H1 (cell line): ENCODE results near the gene ACOX1. TPM values are rescaled to one million over a fixed set of nuclear protein-coding genes. Genes with fewer than 3 reads are reported as not detected.

Experiments
- CTCF ChIA-PET: fragments of 300-600 bp; sonication (Branson Sonifier 250); formaldehyde crosslinking; loops from one replicate; lab custom pipeline; 2021; ENCODE audit not compliant: partially characterized antibody; lab: Charles Lee
- POLR2A ChIA-PET: fragments of 300-600 bp; sonication (Branson Sonifier 250); formaldehyde crosslinking; loops from one replicate; lab custom pipeline; 2021; ENCODE audit warnings: inconsistent platforms; ENCODE audit not compliant: partially characterized antibody; lab: Charles Lee
- DNase-seq, 2 experiments: peaks; one replicate each; pipeline versions ENCODE4 v3.0.0 to v3.0.0-alpha.2; 2010 to 2022; ENCODE audit warnings: low spot score in 2 of 2, low read depth in 1 of 2, mixed read lengths in 1 of 2
- FAIRE-seq: peaks from 2 replicates; lab custom pipeline; 2011; peaks lifted over from hg19 to GRCh38; lab: Jason Lieb, UNC
- H2AFZ ChIP-seq: 2 replicates; pipeline ENCODE4 v1.8.1; 2012; ENCODE audit warnings: low read length, inconsistent platforms
- H2AK5ac ChIP-seq: 2 replicates; pipeline ENCODE4 v1.6.1; 2013; ENCODE audit warnings: low read depth, low read length
- H2BK120ac ChIP-seq: replicated peaks from 2 replicates; pipeline ENCODE3; 2013; ENCODE audit warnings: low read depth, low read length, inconsistent platforms
- H2BK12ac ChIP-seq: 2 replicates; pipeline ENCODE4 v1.6.1; 2013; ENCODE audit warnings: low read depth, low read length
- H2BK15ac ChIP-seq: 2 replicates; pipeline ENCODE4 v1.6.1; 2013; ENCODE audit warnings: low read length
- H2BK20ac ChIP-seq: 2 replicates; pipeline ENCODE4 v1.6.1; 2013; ENCODE audit warnings: low read length
- H2BK5ac ChIP-seq: 2 replicates; pipeline ENCODE4 v1.6.1; 2013; ENCODE audit warnings: low read depth, low read length
- H3K14ac ChIP-seq: 2 replicates; pipeline ENCODE4 v1.6.1; 2013; ENCODE audit warnings: inconsistent platforms; ENCODE audit not compliant: insufficient read length
- H3K18ac ChIP-seq: 2 replicates; pipeline ENCODE4 v1.6.1; 2013; ENCODE audit warnings: low read length; ENCODE audit errors: extremely low read depth
- H3K23ac ChIP-seq: 2 replicates; pipeline ENCODE4 v1.6.1; 2013; ENCODE audit warnings: inconsistent platforms; ENCODE audit not compliant: insufficient read length
- H3K23me2 ChIP-seq: 2 replicates; pipeline ENCODE4 v1.6.1; 2013; ENCODE audit warnings: low read depth, low read length
- H3K27ac ChIP-seq: 2 replicates; pipeline ENCODE4 v1.6.1; 2011; ENCODE audit warnings: low read depth, low read length, inconsistent platforms
- H3K27me3 ChIP-seq, 4 experiments: replicated peaks in 1 of 4; 1 replicate in 1 of 4; 2 replicates in 3 of 4; pipeline versions ENCODE4 v1.6.1 to v1.8.1; 2011 to 2013; ENCODE audit warnings: low read length in 3 of 4, mild to moderate bottlenecking in 3 of 4, inconsistent platforms in 2 of 4, mixed read lengths in 2 of 4, moderate library complexity in 1 of 4; ENCODE audit not compliant: control insufficient read depth in 3 of 4, insufficient read depth in 3 of 4; ENCODE audit errors: extremely low read depth in 1 of 4
- H3K36me3 ChIP-seq, 4 experiments: 2 replicates each; pipeline versions ENCODE4 v1.6.1 to v1.8.1; 2011 to 2013; ENCODE audit warnings: mild to moderate bottlenecking in 4 of 4, low read length in 3 of 4, moderate library complexity in 2 of 4, control low read depth in 1 of 4, inconsistent platforms in 1 of 4; ENCODE audit not compliant: insufficient read depth in 4 of 4, control insufficient read depth in 2 of 4
- H3K4ac ChIP-seq: replicated peaks from 2 replicates; pipeline ENCODE3; 2013; ENCODE audit warnings: low read length, low read depth, mixed read lengths, inconsistent platforms; ENCODE audit not compliant: insufficient read length
- H3K4me1 ChIP-seq, 4 experiments: replicated peaks in 1 of 4; 1 replicate in 1 of 4; 2 replicates in 3 of 4; pipeline versions ENCODE4 v1.6.1 to v1.8.1; 2011 to 2013; ENCODE audit warnings: low read length in 3 of 4, inconsistent platforms in 2 of 4, mixed read lengths in 1 of 4; ENCODE audit not compliant: insufficient read depth in 4 of 4, control insufficient read depth in 3 of 4
- H3K4me2 ChIP-seq, 2 experiments: 2 replicates each; pipeline versions ENCODE4 v1.6.1 to v1.8.1; 2011 to 2013; ENCODE audit warnings: low read depth in 2 of 2, low read length in 2 of 2, control low read depth in 1 of 2, inconsistent platforms in 1 of 2, mild to moderate bottlenecking in 1 of 2; ENCODE audit not compliant: insufficient read depth in 1 of 2
- H3K4me3 ChIP-seq, 4 experiments: fragments of 200-600, 300-600 bp in 1 of 4; sonication (generic), shearing (Covaris generic), sonication (Bioruptor Twin) in 1 of 4; 2 replicates each; pipeline versions ENCODE4 v1.5.1 to v1.8.1; 2011 to 2016; ENCODE audit warnings: low read length in 4 of 4, low read depth in 3 of 4, control low read depth in 2 of 4, inconsistent platforms in 2 of 4, mild to moderate bottlenecking in 2 of 4, mixed read lengths in 1 of 4, moderate library complexity in 1 of 4; ENCODE audit not compliant: insufficient read depth in 2 of 4; ENCODE audit errors: extremely low read depth in 1 of 4
- H3K56ac ChIP-seq: replicated peaks from 2 replicates; pipeline ENCODE3; 2013; ENCODE audit warnings: low read depth, mild to moderate bottlenecking, mixed read lengths, low read length, inconsistent platforms; ENCODE audit not compliant: insufficient read length
- H3K79me1 ChIP-seq: 2 replicates; pipeline ENCODE4 v1.6.1; 2013; ENCODE audit warnings: low read depth, low read length, control low read depth
- H3K79me2 ChIP-seq, 2 experiments: 2 replicates each; pipeline versions ENCODE4 v1.6.1 to v1.8.1; 2012 to 2013; ENCODE audit warnings: low read length in 2 of 2, mild to moderate bottlenecking in 2 of 2, inconsistent platforms in 1 of 2; ENCODE audit not compliant: insufficient read depth in 2 of 2, control insufficient read depth in 1 of 2
- H3K9ac ChIP-seq, 4 experiments: replicated peaks in 1 of 4; 1 replicate in 1 of 4; 2 replicates in 3 of 4; pipeline versions ENCODE4 v1.6.1 to v1.8.1; 2011 to 2013; ENCODE audit warnings: low read depth in 3 of 4, low read length in 3 of 4, control low read depth in 2 of 4, mild to moderate bottlenecking in 2 of 4, moderate library complexity in 2 of 4, inconsistent platforms in 1 of 4; ENCODE audit errors: extremely low read depth in 1 of 4
- H3K9me3 ChIP-seq, 2 experiments: 2 replicates each; pipeline versions ENCODE4 v1.6.1 to v1.8.1; 2012 to 2013; ENCODE audit warnings: mild to moderate bottlenecking in 2 of 2, moderate library complexity in 2 of 2, control low read depth in 1 of 2, inconsistent platforms in 1 of 2, low read depth in 1 of 2, low read length in 1 of 2, mixed read lengths in 1 of 2; ENCODE audit not compliant: insufficient read depth in 2 of 2
- H4K20me1 ChIP-seq, 2 experiments: replicated peaks in 1 of 2; 2 replicates each; pipeline versions ENCODE3 to v1.8.1; 2011 to 2013; ENCODE audit warnings: inconsistent platforms in 2 of 2, low read length in 2 of 2, mild to moderate bottlenecking in 1 of 2; ENCODE audit not compliant: insufficient read depth in 2 of 2, control insufficient read depth in 1 of 2
- H4K5ac ChIP-seq: 2 replicates; pipeline ENCODE4 v1.6.1; 2013; ENCODE audit warnings: low read length, low read depth, mixed read lengths, inconsistent platforms; ENCODE audit not compliant: insufficient read length
- H4K8ac ChIP-seq: 2 replicates; pipeline ENCODE4 v1.8.0; 2013; ENCODE audit warnings: mild to moderate bottlenecking, moderate library complexity, low read length, inconsistent platforms; ENCODE audit not compliant: insufficient read depth; ENCODE audit errors: extremely low read depth
- H4K91ac ChIP-seq: replicated peaks from 2 replicates; pipeline ENCODE3; 2013; ENCODE audit warnings: low read length, mixed read lengths, inconsistent platforms; ENCODE audit not compliant: insufficient read length
- CBX8 ChIP-seq: fragments of 300-800, 300-1000 bp; sonication (generic); IDR thresholded peaks from 2 replicates; pipeline ENCODE4 v1.7.1; 2016; ENCODE audit warnings: low read depth, low read length, borderline replicate concordance
- CREB1 ChIP-seq: IDR thresholded peaks from 2 replicates; pipeline ENCODE4 v1.6.1; 2012; ENCODE audit warnings: inconsistent platforms
- CTCF ChIP-seq, 3 experiments: IDR thresholded peaks; 1 replicate in 2 of 3; 2 replicates in 1 of 3; pipeline versions ENCODE4 v1.5.1 to v1.6.1; 2011; ENCODE audit warnings: low read length in 3 of 3, mild to moderate bottlenecking in 3 of 3, inconsistent platforms in 2 of 3, low read depth in 1 of 3, moderate library complexity in 1 of 3; ENCODE audit not compliant: insufficient read depth in 1 of 3; ENCODE audit errors: control extremely low read depth in 1 of 3
- EZH2 ChIP-seq: fragments of 200-600 bp; sonication (generic); IDR thresholded peaks from 2 replicates; pipeline ENCODE4 v1.7.1; 2012; ENCODE audit warnings: low read depth, mild to moderate bottlenecking, moderate library complexity, low read length, inconsistent platforms; ENCODE audit not compliant: severe bottlenecking
- FOSL1 ChIP-seq: IDR thresholded peaks from 2 replicates; pipeline ENCODE4 v1.6.1; 2011; ENCODE audit warnings: mild to moderate bottlenecking, low read depth, low read length, moderate library complexity; ENCODE audit not compliant: insufficient read depth
- RAD21 ChIP-seq, 2 experiments: IDR thresholded peaks in 1 of 2; conservative IDR thresholded peaks in 1 of 2; 2 replicates each; pipeline ENCODE4 v1.6.1; 2011; ENCODE audit warnings: low read depth in 2 of 2, low read length in 2 of 2, improper control_type of control experiment in 1 of 2, inconsistent platforms in 1 of 2, mild to moderate bottlenecking in 1 of 2, moderate library complexity in 1 of 2
- WGBS, 2 experiments: shearing (Covaris generic) in 1 of 2; methylation state at CpG; one replicate each; pipeline versions ENCODE4 v1.1.6 to v1.1.7; 2013 to 2015; ENCODE audit warnings: low lambda C conversion rate in 2 of 2, mixed read lengths in 2 of 2, inconsistent platforms in 1 of 2, low coverage in 1 of 2, missing lambda C conversion rate in 1 of 2; ENCODE audit not compliant: insufficient replicate concordance in 2 of 2, insufficient coverage in 1 of 2, insufficient read length in 1 of 2; ENCODE audit errors: extremely low coverage in 1 of 2, missing lambda C conversion rate in 1 of 2; 5-methylcytosine and 5-hydroxymethylcytosine counted together
- polyA plus RNA-seq, 7 experiments: library from polyadenylated mRNA; depleted of rRNA in 3 of 7; stranded (reverse) in 5 of 7; unstranded in 2 of 7; fragments of >200 nt in 5 of 7; fragments of 200-250 nt in 2 of 7; gene quantifications; 1 replicate in 5 of 7; 2 replicates in 1 of 7; 4 replicates in 1 of 7; pipeline versions ENCODE4 v1.2.1 to v1.2.3, GENCODE V29; 2011 to 2013; ENCODE audit warnings: missing spikeins in 2 of 7, mixed read lengths in 2 of 7
- total RNA-seq: library from RNA; stranded (reverse); fragmentation: NEBNext Ultra II Directional; extraction: Animal tissue kit (Norgen Biotek cat#: 25700); gene quantifications from 2 replicates; pipeline ENCODE4 v1.2.1, GENCODE V29; 2021

The ACOX1 gene
- total and polyA plus RNA-seq, 2 of the 8 experiments (the other 6 are each of a cell fraction or from before 2014, with no cell fraction given) = 10.5 to 30.4 TPM

- no peak overlapping the region for H4K91ac ChIP-seq
- no peak overlapping the region for H3K9ac ChIP-seq
- no peak overlapping the region for H4K8ac ChIP-seq
- WGBS, 2 experiments = 87% methylated on average over 7 of the region's 7 CpGs; no CpG with 5 or more reads in 1 of the 2 experiments
- ChIA-PET CTCF (interaction anchor here (0.6 to 32.0 kb wide), 8 partner anchors 10 to 284 kb away, joined by 3 to 885 read pairs (median 4); partner anchors contain the start of genes MRPL38 and TRIM65), POLR2A (interaction anchor here (1.1 to 2.3 kb wide), 4 partner anchors 15 to 215 kb away, joined by 3 to 7 read pairs (median 4); partner anchors contain the start of gene FBF1)
- no peak overlapping the region for H3K27ac ChIP-seq
- H3K36me3 ChIP-seq = peaks cover 3 to 9% (median 5%) of the 10 kb centered on the region in 4 experiments; a peak in 5 of 8 replicates
- H3K18ac ChIP-seq = no peak overlapping the region
- H3K4me3 ChIP-seq = no peak overlapping the region
- H3K56ac ChIP-seq = no peak overlapping the region
- TF ChIP-seq CTCF (IDR thresholded peaks at IDR 0.05; ENCODE audit: control extremely low read depth in 1 of 3, insufficient read depth in 1 of 3, low read depth in 1 of 3, low read length in 3 of 3) (0 out of 4 replicates have a peak, but pooled peaks of 1 of the 3 experiments have one; percentile 6), RAD21 (IDR thresholded peaks at IDR 0.05 in 1 of 2, conservative IDR thresholded peaks at IDR 0.05 in 1 of 2; ENCODE audit: low read depth in 2 of 2, low read length in 2 of 2) (peak in 1 of 2 experiments; percentile 1; a peak in 1 of 4 replicates), CBX8 (no peak), FOSL1 (no peak), CREB1 (no peak), EZH2 (no peak)
- no peaks in the 10 kb centered on the region for H3K79me1 ChIP-seq
- DNase-seq (no peak), FAIRE-seq (no peak)
- H2BK5ac ChIP-seq = no peak overlapping the region
- H2BK20ac ChIP-seq = no peak overlapping the region
- H2AFZ ChIP-seq = no peak overlapping the region
- H3K23ac ChIP-seq = no peak overlapping the region
- no peaks in the 10 kb centered on the region; a peak in 3 of 7 replicates for H3K4me1 ChIP-seq
- H3K27me3 ChIP-seq = no peaks in the 10 kb centered on the region
- H4K20me1 ChIP-seq = no peaks in the 10 kb centered on the region
- no peaks in the 10 kb centered on the region for H3K9me3 ChIP-seq
- no peaks in the 10 kb centered on the region for H3K23me2 ChIP-seq
- H2AK5ac ChIP-seq = no peak overlapping the region; the same call in 1 of the 2 replicates
- no peak overlapping the region for H2BK15ac ChIP-seq
- no peaks in the 10 kb centered on the region for H3K79me2 ChIP-seq
- H3K4ac ChIP-seq = no peak overlapping the region
- no peak overlapping the region for H2BK12ac ChIP-seq
- no peak overlapping the region for H4K5ac ChIP-seq
- no peak overlapping the region for H2BK120ac ChIP-seq
- H3K4me2 ChIP-seq = no peak overlapping the region
- H3K14ac ChIP-seq = no peak overlapping the region
These were observed 16.5 kb upstream of the ACOX1 start for GRCh38 chr17:75995385-75995925.
